HL-60 (cell line): ENCODE results near the gene SNX27.

Experiments used
- CTCF ChIP-seq: IDR thresholded peaks from one replicate; pipeline ENCODE4 v1.5.1; 2011; ENCODE audit warnings: low read length, control low read depth, inconsistent platforms; ENCODE audit not compliant: insufficient read depth
- POLR2AphosphoS5 ChIP-seq: IDR thresholded peaks from 2 replicates; pipeline ENCODE4 v1.6.1; 2012; ENCODE audit warnings: low read depth
- SPI1 ChIP-seq: IDR thresholded peaks from 2 replicates; pipeline ENCODE4 v1.6.1; 2012; ENCODE audit warnings: low read depth, mild to moderate bottlenecking, borderline replicate concordance

- no peak for TF ChIP-seq CTCF
- TF ChIP-seq POLR2AphosphoS5: no peak
- no peak for TF ChIP-seq SPI1
Observed at GRCh38 chr1:151635479-151636072, 23.7 kb downstream of the SNX27 start.
